ENCODE results near the gene IFI27.

DNA sequence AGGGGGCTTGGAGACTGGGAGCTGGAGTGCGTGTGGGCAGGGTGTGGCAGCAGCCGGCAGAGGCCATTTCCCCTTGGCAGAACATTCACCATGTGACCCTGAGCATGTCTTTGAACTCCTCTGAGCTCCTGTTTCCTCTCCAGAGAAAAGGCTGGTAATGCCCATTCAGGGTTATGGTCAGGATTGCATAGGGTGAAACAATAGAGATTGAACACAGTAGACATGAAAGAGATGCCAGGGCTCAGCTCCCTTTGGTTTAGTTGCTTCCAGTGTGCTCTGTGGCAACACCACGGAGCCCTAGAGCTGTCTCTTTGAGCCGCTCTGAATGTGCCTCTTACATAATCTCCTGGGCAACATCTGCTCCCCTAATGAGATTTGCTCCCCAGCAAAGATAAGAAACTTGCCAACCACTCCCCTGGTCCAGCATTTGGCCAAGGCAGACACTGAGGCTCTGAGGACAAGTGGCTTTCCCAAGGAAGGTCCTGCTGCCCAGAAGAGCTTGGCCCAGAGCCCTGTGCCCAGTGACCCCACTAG lies 4.6 kb downstream of the IFI27 start:
- no peak for TF ChIP-seq POLR2A (IDR thresholded peaks at IDR 0.05; ENCODE audit: low read depth, low read length)
- TF ChIP-seq, protein P1, sequence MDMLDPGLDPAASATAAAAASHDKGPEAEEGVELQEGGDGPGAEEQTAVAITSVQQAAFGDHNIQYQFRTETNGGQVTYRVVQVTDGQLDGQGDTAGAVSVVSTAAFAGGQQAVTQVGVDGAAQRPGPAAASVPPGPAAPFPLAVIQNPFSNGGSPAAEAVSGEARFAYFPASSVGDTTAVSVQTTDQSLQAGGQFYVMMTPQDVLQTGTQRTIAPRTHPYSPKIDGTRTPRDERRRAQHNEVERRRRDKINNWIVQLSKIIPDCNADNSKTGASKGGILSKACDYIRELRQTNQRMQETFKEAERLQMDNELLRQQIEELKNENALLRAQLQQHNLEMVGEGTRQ (IDR thresholded peaks at IDR 0.05; ENCODE audit: low read depth, low read length) = no peak
- TF ChIP-seq NFE2L2 (IDR thresholded peaks at IDR 0.05; ENCODE audit: low read depth, low read length) = no peak
- TF ChIP-seq, protein P2, sequence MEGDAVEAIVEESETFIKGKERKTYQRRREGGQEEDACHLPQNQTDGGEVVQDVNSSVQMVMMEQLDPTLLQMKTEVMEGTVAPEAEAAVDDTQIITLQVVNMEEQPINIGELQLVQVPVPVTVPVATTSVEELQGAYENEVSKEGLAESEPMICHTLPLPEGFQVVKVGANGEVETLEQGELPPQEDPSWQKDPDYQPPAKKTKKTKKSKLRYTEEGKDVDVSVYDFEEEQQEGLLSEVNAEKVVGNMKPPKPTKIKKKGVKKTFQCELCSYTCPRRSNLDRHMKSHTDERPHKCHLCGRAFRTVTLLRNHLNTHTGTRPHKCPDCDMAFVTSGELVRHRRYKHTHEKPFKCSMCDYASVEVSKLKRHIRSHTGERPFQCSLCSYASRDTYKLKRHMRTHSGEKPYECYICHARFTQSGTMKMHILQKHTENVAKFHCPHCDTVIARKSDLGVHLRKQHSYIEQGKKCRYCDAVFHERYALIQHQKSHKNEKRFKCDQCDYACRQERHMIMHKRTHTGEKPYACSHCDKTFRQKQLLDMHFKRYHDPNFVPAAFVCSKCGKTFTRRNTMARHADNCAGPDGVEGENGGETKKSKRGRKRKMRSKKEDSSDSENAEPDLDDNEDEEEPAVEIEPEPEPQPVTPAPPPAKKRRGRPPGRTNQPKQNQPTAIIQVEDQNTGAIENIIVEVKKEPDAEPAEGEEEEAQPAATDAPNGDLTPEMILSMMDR (conservative IDR thresholded peaks at IDR 0.05; ENCODE audit: low read depth, low read length) = no peak
- no peak for TF ChIP-seq SMC3 (IDR thresholded peaks at IDR 0.05; ENCODE audit: low read depth, low read length)
- TF ChIP-seq MAZ (IDR thresholded peaks at IDR 0.05; ENCODE audit: borderline replicate concordance, low read depth, low read length) = no peak
- no peak for TF ChIP-seq RAD21 (IDR thresholded peaks at IDR 0.05; ENCODE audit: low read length)
- TF ChIP-seq BHLHE40 (IDR thresholded peaks at IDR 0.05; ENCODE audit: low read depth, low read length) = no peak
- no peak for TF ChIP-seq CHD1 (IDR thresholded peaks at IDR 0.05; ENCODE audit: low read depth, low read length)
- TF ChIP-seq MXI1 (IDR thresholded peaks at IDR 0.05; ENCODE audit: borderline replicate concordance, low read depth, low read length) = no peak
- TF ChIP-seq RFX5 (IDR thresholded peaks at IDR 0.05; ENCODE audit: low read depth, low read length) = no peak
- no peak for TF ChIP-seq RCOR1 (IDR thresholded peaks at IDR 0.05; ENCODE audit: insufficient replicate concordance, low read length)
- TF ChIP-seq MAFK (IDR thresholded peaks at IDR 0.05; ENCODE audit: low read depth, low read length) = no peak
- TF ChIP-seq CEBPB (IDR thresholded peaks at IDR 0.05; ENCODE audit: low read depth, low read length) = no peak

Data from IMR-90 (cell line).